Right atrium auricular region (tissue), 2 donors: ENCODE results near the gene RALGAPA1. TPM values are rescaled to one million over a fixed set of nuclear protein-coding genes. Genes with fewer than 3 reads are reported as not detected.
A peak's percentile ranks its signal among the peaks of the same experiment; 100 is the strongest.
"Not testable (repeated sequence)": the region's sequence is repeated elsewhere in the genome, so short reads cannot be mapped to it uniquely, and the experiment has no call there.

Source experiments
- DNase-seq: peaks from one replicate; pipeline ENCODE4 v3.0.0-alpha.2; 2019; ENCODE audit warnings: low spot score
- H3K27ac ChIP-seq, 2 donors: fragments of 200-600 bp; sonication (generic); 1 replicate in 1 of 2; 2 replicates in 1 of 2; pipeline ENCODE4 v1.5.1; 2016 to 2019
- H3K27me3 ChIP-seq, 2 donors: fragments of 200-600 bp; sonication (generic); one replicate each; pipeline versions ENCODE4 v1.5.1 to v1.6.0; 2017 to 2019
- H3K36me3 ChIP-seq: fragments of 200-600 bp; sonication (generic); one replicate; pipeline ENCODE4 v1.5.1; 2016
- H3K4me1 ChIP-seq, 2 donors: fragments of 200-600 bp; sonication (generic); one replicate each; pipeline versions ENCODE4 v1.5.1 to v1.6.0; 2017 to 2019
- H3K4me3 ChIP-seq, 2 donors: fragments of 200-600 bp; sonication (generic); 1 replicate in 1 of 2; 2 replicates in 1 of 2; pipeline ENCODE4 v1.5.1; 2017 to 2019; ENCODE audit warnings: mild to moderate bottlenecking in 1 of 2, moderate library complexity in 1 of 2
- H3K9me3 ChIP-seq, 2 donors: fragments of 200-600 bp; sonication (generic); one replicate each; pipeline ENCODE4 v1.5.1; 2019
- CTCF ChIP-seq, 2 donors: fragments of 200-600 bp; sonication (generic); IDR thresholded peaks; one replicate each; pipeline ENCODE4 v1.5.1; 2019; ENCODE audit warnings: antibody characterized with exemption in 2 of 2
- total RNA-seq, 2 donors: library from RNA; depleted of rRNA; stranded (reverse); fragments of >200 nt; gene quantifications; one replicate each; pipeline ENCODE4 v1.1.0, GENCODE V29; 2016

Gene RALGAPA1
- 10 to 100 TPM; 26.9 to 29.6 TPM for total RNA-seq

GRCh38 chr14:35808638-35809563, at the start of gene RALGAPA1:
Gene RALGAPA1, minus strand, starts transcription at chr14:35809295. Its CDS starts 460 bp downstream, at chr14:35808835.
- not testable (repeated sequence) for H3K27me3 ChIP-seq, H3K9me3 ChIP-seq, H3K36me3 ChIP-seq
- TF ChIP-seq CTCF (IDR thresholded peaks at IDR 0.05) = peak in 1 of 2 donors; percentile 35
- DNase-seq = peak; percentile 97
- Histone ChIP-seq H3K4me1 (peaks cover 0 to 23% of the 10 kb centered on the region in 2 donors), H3K4me3 (peak within 1 kb of the TSS; percentile 75 to 78), H3K27ac (peak within 1 kb of the TSS; percentile 90 to 95)

- H3K27me3 ChIP-seq = no peaks in the 10 kb centered on the region
- H3K4me1 ChIP-seq = peaks cover 0 to 10% of the 10 kb centered on the region in 2 donors
- no peak for TF ChIP-seq CTCF (IDR thresholded peaks at IDR 0.05)
- H3K4me3 ChIP-seq = no peak overlapping the region
- H3K27ac ChIP-seq = no peak overlapping the region
- no peaks in the 10 kb centered on the region for H3K9me3 ChIP-seq
- no peak for DNase-seq
- H3K36me3 ChIP-seq = peaks cover 11% of the 10 kb centered on the region
Observed at GRCh38 chr14:35858521-35859209, 49.6 kb upstream of the RALGAPA1 start.

- no peak for TF ChIP-seq CTCF (IDR thresholded peaks at IDR 0.05)
- H3K27ac ChIP-seq = no peak overlapping the region
- H3K36me3 ChIP-seq = peaks cover 13% of the 10 kb centered on the region
- no peak overlapping the region for H3K4me3 ChIP-seq
- DNase-seq = no peak
- H3K27me3 ChIP-seq = no peaks in the 10 kb centered on the region
- peaks cover 0 to 4% of the 10 kb centered on the region in 2 donors for H3K4me1 ChIP-seq
- H3K9me3 ChIP-seq = peaks cover 0 to 5% of the 10 kb centered on the region in 2 donors
Observed at GRCh38 chr14:35855876-35856481, 46.9 kb upstream of the RALGAPA1 start.

- Histone ChIP-seq H3K4me3 (no peak overlapping the region), H3K4me1 (no peaks in the 10 kb centered on the region), H3K36me3 (peaks cover 16% of the 10 kb centered on the region), H3K27ac (no peak overlapping the region), H3K27me3 (no peaks in the 10 kb centered on the region), H3K9me3 (peaks cover 0 to 5% of the 10 kb centered on the region in 2 donors)
- no peak for TF ChIP-seq CTCF (IDR thresholded peaks at IDR 0.05)
- no peak for DNase-seq
Observed at GRCh38 chr14:35854696-35855270, 45.7 kb upstream of the RALGAPA1 start.

GRCh38 chr14:35853225-35853624, 44.1 kb upstream of the RALGAPA1 start:
- Histone ChIP-seq H3K27me3 (no peaks in the 10 kb centered on the region), H3K27ac (no peak overlapping the region), H3K4me3 (no peak overlapping the region), H3K36me3 (peaks cover 16% of the 10 kb centered on the region), H3K9me3 (peaks cover 0 to 5% of the 10 kb centered on the region in 2 donors), H3K4me1 (no peaks in the 10 kb centered on the region)
- DNase-seq = no peak
- no peak for TF ChIP-seq CTCF (IDR thresholded peaks at IDR 0.05)
